ENCODE results near the gene TTC19. TPM values are rescaled to one million over a fixed set of nuclear protein-coding genes. Genes with fewer than 3 reads are reported as not detected.
A peak's percentile ranks its signal among the peaks of the same experiment; 100 is the strongest.

Gene TTC19
- total RNA-seq, 2 donors from 2014 or later: 64.1 to 75.8 TPM

DNA sequence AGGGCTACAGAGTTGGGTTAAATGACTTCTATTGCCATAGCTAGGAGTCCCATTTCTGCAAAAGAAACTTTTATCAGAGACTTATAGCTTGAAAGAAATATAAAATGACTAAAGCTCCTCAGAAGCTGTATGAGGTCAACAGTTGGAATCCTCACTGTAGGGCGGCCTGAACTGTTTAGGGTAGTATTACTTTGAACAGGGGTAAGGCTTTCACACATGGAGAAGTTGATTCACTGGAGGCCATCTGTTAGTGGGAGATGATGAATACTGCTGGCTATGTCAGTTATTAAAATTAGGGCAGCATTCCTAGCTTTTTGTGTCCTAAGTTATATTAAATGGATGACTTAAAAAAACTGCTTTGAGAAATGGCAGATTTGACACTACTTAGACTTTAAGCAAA is 6.0 kb downstream of the TTC19 start:
- 91 to 94% methylated on average over 1 of the region's 1 CpG for WGBS, 2 donors

DNA sequence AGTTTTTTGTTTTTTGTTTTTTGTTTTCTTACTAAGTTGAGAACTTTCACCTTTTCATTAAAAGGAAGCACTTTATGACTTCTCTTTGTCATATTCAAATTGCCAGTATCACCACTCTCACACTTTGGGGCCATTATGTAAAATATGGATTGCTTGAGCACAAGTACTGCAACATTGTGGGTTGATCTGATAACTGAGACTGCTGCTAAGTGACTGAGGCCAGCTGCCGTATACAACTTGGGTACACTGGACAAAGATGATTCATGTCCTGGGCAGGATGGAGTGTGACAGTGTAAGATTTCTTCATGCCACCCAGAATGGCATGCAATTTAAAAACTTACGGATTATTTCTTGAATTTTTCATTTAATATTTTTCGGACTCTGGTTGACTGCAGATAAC is 7.8 kb downstream of the TTC19 start:
- 87 to 91% methylated on average over 3 of the region's 3 CpGs for WGBS, 2 donors
- intact Hi-C loops (cut with DNase I): no loop called here

More for the DNA sequence above, 6.0 kb downstream of the TTC19 start:
- DNase-seq: no peak
- TF ChIP-seq, protein P1, sequence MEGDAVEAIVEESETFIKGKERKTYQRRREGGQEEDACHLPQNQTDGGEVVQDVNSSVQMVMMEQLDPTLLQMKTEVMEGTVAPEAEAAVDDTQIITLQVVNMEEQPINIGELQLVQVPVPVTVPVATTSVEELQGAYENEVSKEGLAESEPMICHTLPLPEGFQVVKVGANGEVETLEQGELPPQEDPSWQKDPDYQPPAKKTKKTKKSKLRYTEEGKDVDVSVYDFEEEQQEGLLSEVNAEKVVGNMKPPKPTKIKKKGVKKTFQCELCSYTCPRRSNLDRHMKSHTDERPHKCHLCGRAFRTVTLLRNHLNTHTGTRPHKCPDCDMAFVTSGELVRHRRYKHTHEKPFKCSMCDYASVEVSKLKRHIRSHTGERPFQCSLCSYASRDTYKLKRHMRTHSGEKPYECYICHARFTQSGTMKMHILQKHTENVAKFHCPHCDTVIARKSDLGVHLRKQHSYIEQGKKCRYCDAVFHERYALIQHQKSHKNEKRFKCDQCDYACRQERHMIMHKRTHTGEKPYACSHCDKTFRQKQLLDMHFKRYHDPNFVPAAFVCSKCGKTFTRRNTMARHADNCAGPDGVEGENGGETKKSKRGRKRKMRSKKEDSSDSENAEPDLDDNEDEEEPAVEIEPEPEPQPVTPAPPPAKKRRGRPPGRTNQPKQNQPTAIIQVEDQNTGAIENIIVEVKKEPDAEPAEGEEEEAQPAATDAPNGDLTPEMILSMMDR (IDR thresholded peaks at IDR 0.05): no peak
- no peak for TF ChIP-seq POLR2A (IDR thresholded peaks at IDR 0.05)
- no peak for ATAC-seq
- peaks cover 10% of the 10 kb centered on the region for H3K4me1 ChIP-seq
- H3K9me3 ChIP-seq: no peaks in the 10 kb centered on the region
- H3K4me3 ChIP-seq: no peak overlapping the region
- intact Hi-C loops (cut with DNase I): no loop called here
- no peaks in the 10 kb centered on the region for H3K27me3 ChIP-seq
- no peak overlapping the region for H3K27ac ChIP-seq
- peaks cover 0 to 28% of the 10 kb centered on the region in 2 donors for H3K36me3 ChIP-seq (replicated peaks in 1 of 2; ENCODE audit: insufficient read depth in 1 of 2, low read depth in 2 of 2)

DNA sequence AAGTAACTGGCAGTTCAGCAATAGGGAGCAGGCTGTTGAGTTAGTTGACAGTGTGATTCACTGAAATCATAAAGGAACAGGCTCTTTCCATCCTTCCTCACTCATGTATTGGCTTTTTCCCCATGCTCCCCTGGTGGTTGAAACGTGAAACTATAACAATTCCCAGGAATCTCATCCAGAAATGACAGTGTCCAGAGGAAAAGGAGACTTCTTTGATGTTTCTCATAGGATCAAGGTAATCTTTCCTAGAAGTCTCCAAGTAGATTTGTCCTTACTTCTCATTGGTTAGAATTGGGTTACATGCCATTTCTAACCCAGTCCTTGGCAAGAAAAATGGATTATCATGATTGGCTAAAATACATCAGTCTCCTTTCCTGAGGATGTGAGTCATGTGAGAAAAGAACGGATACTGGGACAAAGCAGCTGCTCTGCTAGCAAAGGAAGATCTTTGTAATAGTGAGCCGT is 14.4 kb downstream of the TTC19 start:
- TF ChIP-seq, protein P1 (IDR thresholded peaks at IDR 0.05): peak in 5 of 7 experiments; percentile 30 to 49 (median 47)
- no peak for TF ChIP-seq POLR2A (IDR thresholded peaks at IDR 0.05)
- intact Hi-C loops (cut with DNase I): no loop called here
- H3K27me3 ChIP-seq: no peaks in the 10 kb centered on the region
- no peaks in the 10 kb centered on the region for H3K9me3 ChIP-seq
- peak; percentile 25 for ATAC-seq
- H3K4me3 ChIP-seq: no peak overlapping the region
- WGBS, 2 donors: 42 to 50% methylated on average over 3 of the region's 3 CpGs
- H3K27ac ChIP-seq: no peak overlapping the region
- H3K36me3 ChIP-seq (replicated peaks in 1 of 2; ENCODE audit: insufficient read depth in 1 of 2, low read depth in 2 of 2): peaks cover 0 to 2% of the 10 kb centered on the region in 2 donors
- H3K4me1 ChIP-seq: peaks cover 15% of the 10 kb centered on the region
- DNase-seq: no peak

More for the DNA sequence above, 7.8 kb downstream of the TTC19 start:
- DNase-seq (no peak), ATAC-seq (no peak)
- Histone ChIP-seq H3K27ac (no peak overlapping the region), H3K4me1 (peaks cover 15% of the 10 kb centered on the region), H3K27me3 (no peaks in the 10 kb centered on the region), H3K4me3 (no peak overlapping the region), H3K36me3 (replicated peaks in 1 of 2; ENCODE audit: insufficient read depth in 1 of 2, low read depth in 2 of 2) (peaks cover 0 to 28% of the 10 kb centered on the region in 2 donors), H3K9me3 (no peaks in the 10 kb centered on the region)
- no peak for TF ChIP-seq POLR2A (IDR thresholded peaks at IDR 0.05)
- TF ChIP-seq, protein P1 (IDR thresholded peaks at IDR 0.05): no peak

DNA sequence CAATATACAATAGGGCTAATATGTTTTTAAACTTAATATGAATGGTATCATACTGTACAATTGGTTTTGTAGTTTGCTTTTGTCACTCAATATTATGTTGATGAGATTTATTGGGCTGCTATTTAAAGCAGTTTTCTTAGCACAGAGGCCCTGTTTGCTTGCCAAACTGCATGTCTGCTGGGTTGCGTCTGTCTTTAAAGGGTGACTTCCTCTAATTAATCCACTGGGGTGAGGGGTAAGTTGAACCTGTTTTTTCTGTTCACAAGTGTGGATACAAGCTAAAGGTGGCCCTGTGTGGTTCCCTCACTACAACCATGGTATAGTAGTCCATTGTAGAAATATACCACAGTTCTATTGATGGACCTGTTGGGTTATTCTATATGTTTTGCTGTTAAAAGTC is 19.7 kb downstream of the TTC19 start:
- Histone ChIP-seq H3K4me1 (no peaks in the 10 kb centered on the region), H3K4me3 (no peak overlapping the region), H3K27ac (no peak overlapping the region), H3K36me3 (replicated peaks in 1 of 2; ENCODE audit: insufficient read depth in 1 of 2, low read depth in 2 of 2) (no peaks in the 10 kb centered on the region), H3K27me3 (no peaks in the 10 kb centered on the region), H3K9me3 (no peaks in the 10 kb centered on the region)
- no peak for TF ChIP-seq POLR2A (IDR thresholded peaks at IDR 0.05)
- TF ChIP-seq, protein P1 (IDR thresholded peaks at IDR 0.05): no peak
- no peak for ATAC-seq
- no peak for DNase-seq
- intact Hi-C loops (cut with DNase I): no loop called here
- 83 to 94% methylated on average over 1 of the region's 1 CpG for WGBS, 2 donors

DNA sequence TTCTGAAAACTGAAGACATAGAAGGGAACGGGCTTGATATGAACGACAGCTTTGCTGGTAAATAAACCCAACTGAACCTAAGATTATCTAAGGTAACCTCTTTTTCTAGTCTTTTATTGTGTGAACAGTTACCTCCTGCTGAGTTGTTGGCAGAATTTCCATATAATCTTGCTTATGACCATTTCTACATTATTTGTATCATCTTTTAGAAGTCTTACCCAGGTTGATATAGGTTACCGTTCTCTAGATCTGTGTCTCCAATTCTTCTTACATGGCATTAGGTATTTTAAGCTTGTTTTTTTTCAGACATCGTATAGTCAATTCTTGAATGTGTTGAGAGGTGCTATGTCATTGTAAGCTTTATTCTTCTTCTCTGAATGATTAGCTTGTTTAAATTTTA is 24.3 kb downstream of the TTC19 start:
- H3K36me3 ChIP-seq (replicated peaks in 1 of 2; ENCODE audit: insufficient read depth in 1 of 2, low read depth in 2 of 2): peaks cover 0 to 18% of the 10 kb centered on the region in 2 donors
- H3K4me1 ChIP-seq: peaks cover 9% of the 10 kb centered on the region
- H3K27ac ChIP-seq: no peak overlapping the region
- intact Hi-C loops (cut with DNase I): no loop called here
- WGBS, 2 donors: 63 to 71% methylated on average over 4 of the region's 4 CpGs
- no peak overlapping the region for H3K4me3 ChIP-seq
- TF ChIP-seq, protein P1 (IDR thresholded peaks at IDR 0.05): no peak
- no peak for TF ChIP-seq POLR2A (IDR thresholded peaks at IDR 0.05)
- no peak for ATAC-seq
- H3K9me3 ChIP-seq: no peaks in the 10 kb centered on the region
- no peak for DNase-seq
- H3K27me3 ChIP-seq: no peaks in the 10 kb centered on the region

All from body of pancreas (tissue), 4 donors.